ENCODE results near the gene CTPS1. TPM values are rescaled to one million over a fixed set of nuclear protein-coding genes. Genes with fewer than 3 reads are reported as not detected.

Gene CTPS1
- total RNA-seq, 4 donors from 2014 or later = 43.7 to 181 (median 107) TPM

DNA sequence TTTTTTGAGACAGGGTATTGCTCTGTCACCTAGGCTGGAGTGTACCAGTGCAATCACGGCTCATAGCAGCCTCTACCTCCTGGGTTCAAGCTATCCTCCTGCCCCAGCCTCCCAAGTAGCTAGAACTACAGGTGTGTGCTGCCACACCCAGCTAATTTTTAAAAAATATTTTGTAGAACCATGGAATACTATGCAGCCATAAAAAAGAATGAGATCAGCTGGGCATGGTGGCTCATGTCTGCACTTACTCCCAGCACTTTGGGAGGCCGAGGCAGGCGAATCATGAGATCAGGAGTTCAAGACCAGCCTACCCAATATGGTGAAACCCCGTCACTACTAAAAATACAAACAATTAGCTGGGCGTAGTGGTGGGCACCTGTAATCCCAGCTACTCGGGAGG, 29.9 kb upstream of the CTPS1 start:
- H3K27me3 ChIP-seq = no peaks in the 10 kb centered on the region
- peaks cover 0 to 14% (median 0%) of the 10 kb centered on the region in 4 donors for H3K4me1 ChIP-seq
- TF ChIP-seq CTCF (IDR thresholded peaks at IDR 0.05) (no peak), POLR2A (IDR thresholded peaks at IDR 0.05) (no peak)
- no peak overlapping the region for H3K27ac ChIP-seq
- no peak overlapping the region for H3K4me3 ChIP-seq
- H3K9me3 ChIP-seq = no peaks in the 10 kb centered on the region
- H3K36me3 ChIP-seq = no peaks in the 10 kb centered on the region
- peak in 1 of 3 donors; percentile 6 for DNase-seq

DNA sequence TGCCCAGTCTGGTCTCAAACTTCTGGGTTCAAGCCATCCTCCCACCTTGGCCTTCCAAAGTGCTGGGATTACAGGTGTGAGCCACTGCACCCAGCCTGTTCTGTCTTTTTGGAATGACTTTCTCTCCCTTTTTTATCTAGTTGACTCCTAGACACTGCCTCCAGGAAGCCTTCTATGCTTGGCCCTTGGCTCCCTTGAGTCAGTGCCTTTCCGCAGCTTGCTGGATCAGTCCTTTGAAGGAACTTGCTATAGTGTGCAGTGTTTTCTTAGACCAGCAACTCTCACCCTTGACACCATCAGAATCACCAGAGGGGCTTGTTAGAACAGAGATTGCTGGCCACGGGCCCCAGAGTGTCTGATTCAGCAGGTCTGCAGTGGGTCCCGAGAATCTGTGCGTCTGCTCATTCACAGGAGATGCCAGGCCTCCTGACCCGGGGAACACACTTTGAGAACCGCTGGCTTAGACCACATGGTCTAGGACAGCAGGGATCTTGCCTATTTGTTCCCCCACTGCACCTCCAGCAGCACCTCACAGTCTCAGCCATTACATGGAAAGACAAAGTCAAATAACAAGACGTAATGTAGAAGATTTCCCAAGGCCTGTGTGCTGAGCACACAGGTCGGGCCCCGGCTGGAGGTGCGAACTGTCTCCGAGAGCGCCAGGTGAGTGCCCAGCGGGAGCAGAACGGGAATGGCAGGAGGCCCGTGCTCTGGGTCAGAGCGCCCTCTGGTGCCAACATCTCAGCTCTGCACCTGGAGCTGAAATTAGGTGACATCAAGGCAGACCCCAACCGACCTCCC, 27.4 kb upstream of the CTPS1 start:
- no peaks in the 10 kb centered on the region for H3K9me3 ChIP-seq
- peak; percentile 49 to 91 (median 86) for TF ChIP-seq CTCF (IDR thresholded peaks at IDR 0.05)
- TF ChIP-seq POLR2A (IDR thresholded peaks at IDR 0.05) = no peak
- H3K36me3 ChIP-seq = no peaks in the 10 kb centered on the region
- H3K27ac ChIP-seq = no peak overlapping the region
- no peaks in the 10 kb centered on the region for H3K27me3 ChIP-seq
- peak; percentile 44 to 87 (median 81) for DNase-seq
- no peak overlapping the region for H3K4me3 ChIP-seq
- peaks cover 0 to 14% (median 0%) of the 10 kb centered on the region in 4 donors for H3K4me1 ChIP-seq

DNA sequence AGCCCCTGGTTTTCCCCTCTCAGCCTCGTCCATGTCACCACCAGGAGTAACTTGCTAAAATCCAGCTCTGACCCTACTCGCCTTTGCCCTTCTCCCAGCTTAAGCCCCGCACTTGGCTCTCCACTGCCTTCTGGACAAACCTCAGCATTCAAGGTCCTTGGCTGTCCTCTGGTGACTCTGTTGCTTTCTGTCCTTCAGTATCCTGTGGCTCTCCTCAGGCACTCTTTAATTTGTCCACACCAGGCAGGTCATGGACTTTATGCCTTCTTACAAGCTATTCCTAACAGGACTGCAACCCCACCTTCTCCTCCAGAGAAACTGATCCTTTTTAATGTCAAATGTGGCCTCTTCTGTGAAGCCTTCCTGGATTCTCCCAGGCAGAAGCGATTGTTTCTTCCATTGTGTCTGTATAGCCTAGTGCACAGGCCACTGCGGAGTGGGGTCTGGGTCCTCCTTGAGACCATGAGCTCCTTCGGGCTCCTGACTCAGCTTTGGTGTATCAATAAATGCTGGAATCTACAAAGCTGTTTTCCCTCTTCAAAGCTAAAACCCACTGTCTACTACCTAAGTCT, 26.7 kb upstream of the CTPS1 start:
- Histone ChIP-seq H3K4me3 (no peak overlapping the region), H3K4me1 (peaks cover 0 to 14% (median 0%) of the 10 kb centered on the region in 4 donors), H3K36me3 (no peaks in the 10 kb centered on the region), H3K27me3 (no peaks in the 10 kb centered on the region), H3K9me3 (no peaks in the 10 kb centered on the region), H3K27ac (no peak overlapping the region)
- no peak for DNase-seq
- no peak for TF ChIP-seq POLR2A (IDR thresholded peaks at IDR 0.05)
- no peak for TF ChIP-seq CTCF (IDR thresholded peaks at IDR 0.05)

DNA sequence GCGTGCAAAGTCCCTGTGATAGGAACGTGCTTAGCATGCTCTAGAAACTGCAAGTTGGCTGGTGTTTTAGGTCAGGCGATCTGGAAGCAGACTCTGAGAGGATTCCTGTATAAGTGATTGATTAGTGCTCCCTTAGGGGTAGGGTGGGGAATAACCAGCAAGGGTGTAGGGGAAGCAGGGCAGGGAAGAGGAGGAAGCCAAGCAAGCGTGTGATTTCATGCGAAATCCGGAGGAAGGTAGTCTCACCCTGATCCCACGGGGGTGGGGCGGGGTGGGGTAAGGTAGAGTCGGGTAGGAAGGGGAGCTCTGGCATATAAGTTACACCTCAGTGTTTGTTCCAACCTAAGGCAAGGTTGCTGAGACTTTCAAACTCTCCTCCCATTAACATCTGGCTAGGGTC, 24.9 kb upstream of the CTPS1 start:
- TF ChIP-seq CTCF (IDR thresholded peaks at IDR 0.05) (no peak), POLR2A (IDR thresholded peaks at IDR 0.05) (no peak)
- H3K27me3 ChIP-seq = no peaks in the 10 kb centered on the region
- no peaks in the 10 kb centered on the region for H3K36me3 ChIP-seq
- H3K27ac ChIP-seq = no peak overlapping the region
- H3K9me3 ChIP-seq = no peaks in the 10 kb centered on the region
- no peak for DNase-seq
- H3K4me1 ChIP-seq = peaks cover 0 to 5% (median 0%) of the 10 kb centered on the region in 4 donors
- no peak overlapping the region for H3K4me3 ChIP-seq

GRCh38 chr1:40955266-40955665, 24.2 kb upstream of the CTPS1 start:
- no peaks in the 10 kb centered on the region for H3K27me3 ChIP-seq
- TF ChIP-seq CTCF (IDR thresholded peaks at IDR 0.05) (no peak), POLR2A (IDR thresholded peaks at IDR 0.05) (no peak)
- H3K9me3 ChIP-seq = no peaks in the 10 kb centered on the region
- H3K36me3 ChIP-seq = no peaks in the 10 kb centered on the region
- no peak for DNase-seq
- H3K4me3 ChIP-seq = no peak overlapping the region
- peaks cover 0 to 5% (median 0%) of the 10 kb centered on the region in 4 donors for H3K4me1 ChIP-seq
- H3K27ac ChIP-seq = no peak overlapping the region

Data from Peyer's patch (tissue), 4 donors.